Stomach (tissue), 9 donors: Measurements from ENCODE around the gene AGPS. TPM values are rescaled to one million over a fixed set of nuclear protein-coding genes. Genes with fewer than 3 reads are reported as not detected.
A peak's percentile ranks its signal among the peaks of the same experiment; 100 is the strongest.

Source experiments
- DNase-seq, 2 donors: peaks; one replicate each; pipeline versions ENCODE4 v3.0.0 to v3.0.0-alpha.2; 2013 to 2019
- H3K27ac ChIP-seq, 5 donors: fragments of 200-600 bp in 4 of 5; sonication (generic) in 4 of 5; one replicate each; pipeline ENCODE4 v1.5.1; 2013 to 2019; ENCODE audit warnings: mild to moderate bottlenecking in 1 of 5, moderate library complexity in 1 of 5
- H3K27me3 ChIP-seq, 3 donors: fragments of 200-600 bp; sonication (generic); one replicate each; pipeline ENCODE4 v1.5.1; 2017 to 2019; ENCODE audit warnings: mixed run types in 1 of 3
- H3K36me3 ChIP-seq, 4 donors: fragments of 200-600 bp; sonication (generic); 1 replicate in 3 of 4; 2 replicates in 1 of 4; pipeline ENCODE4 v1.5.1; 2016 to 2019
- H3K4me1 ChIP-seq, 4 donors: fragments of 200-600 bp; sonication (generic); one replicate each; pipeline ENCODE4 v1.5.1; 2016 to 2019
- H3K4me3 ChIP-seq, 4 donors: fragments of 200-600 bp; sonication (generic) in 3 of 4; one replicate each; pipeline ENCODE4 v1.5.1; 2016 to 2019; ENCODE audit warnings: mild to moderate bottlenecking in 1 of 4
- H3K9me3 ChIP-seq, 4 donors: fragments of 200-600 bp; sonication (generic); one replicate each; pipeline ENCODE4 v1.5.1; 2016 to 2019
- EP300 ChIP-seq: sonication (generic); formaldehyde crosslinking; IDR thresholded peaks from one replicate; pipeline ENCODE4 v1.6.1; 2017; ENCODE audit warnings: antibody characterized with exemption
- POLR2A ChIP-seq, 4 donors: fragments of 450-650 bp; IDR thresholded peaks; one replicate each; pipeline ENCODE4 v1.6.1; 2016; ENCODE audit warnings: antibody characterized with exemption in 4 of 4, control low read depth in 2 of 4, mild to moderate bottlenecking in 1 of 4, moderate library complexity in 1 of 4
- POLR2AphosphoS5 ChIP-seq, 3 donors: sonication (generic); formaldehyde crosslinking; IDR thresholded peaks; one replicate each; pipeline ENCODE4 v1.6.1; 2016; ENCODE audit warnings: antibody characterized with exemption in 3 of 3
- WGBS, 5 donors: extraction: QIAGEN DNeasy Blood & Tissue Kit in 3 of 5; methylation state at CpG; one replicate each; pipeline versions ENCODE4 v1.1.5 to v1.1.7; 2013 to 2018; 5-methylcytosine and 5-hydroxymethylcytosine counted together
- intact Hi-C: fragments of 100-400 bp; cut with DNase I; formaldehyde crosslinking; loops from one replicate; pipeline ENCODE4 v1.15.1; 2023; ENCODE audit warnings: low total_unique reads
- polyA plus RNA-seq, 3 donors: library from polyadenylated mRNA; stranded (reverse); fragments of 200-250 nt; gene quantifications; one replicate each; pipeline ENCODE4 v1.2.3, GENCODE V29; 2013
- total RNA-seq, 5 donors: library from RNA; depleted of rRNA; stranded (reverse); fragments of >200 nt; gene quantifications; one replicate each; pipeline versions ENCODE4 v1.1.0 to v1.2.3, GENCODE V29; 2014 to 2016
- TF ChIP-seq, protein P1 (sequence below), 7 experiments: fragments of 450-650 bp in 4 of 7; fragments of 200-600 bp in 3 of 7; sonication (generic) in 3 of 7; IDR thresholded peaks; one replicate each; pipeline ENCODE4 v1.5.1; 2016 to 2019; ENCODE audit warnings: antibody characterized with exemption in 7 of 7, control low read depth in 2 of 7, mild to moderate bottlenecking in 1 of 7
- donor health status: healthy with polysubstance abuse.
- donor health status: Bipolar disorder and iron deficiency.
- donor health status: healthy.

The AGPS gene
- total and polyA plus RNA-seq, 8 donors: 4.2 to 163 (median 26.4) TPM

DNA sequence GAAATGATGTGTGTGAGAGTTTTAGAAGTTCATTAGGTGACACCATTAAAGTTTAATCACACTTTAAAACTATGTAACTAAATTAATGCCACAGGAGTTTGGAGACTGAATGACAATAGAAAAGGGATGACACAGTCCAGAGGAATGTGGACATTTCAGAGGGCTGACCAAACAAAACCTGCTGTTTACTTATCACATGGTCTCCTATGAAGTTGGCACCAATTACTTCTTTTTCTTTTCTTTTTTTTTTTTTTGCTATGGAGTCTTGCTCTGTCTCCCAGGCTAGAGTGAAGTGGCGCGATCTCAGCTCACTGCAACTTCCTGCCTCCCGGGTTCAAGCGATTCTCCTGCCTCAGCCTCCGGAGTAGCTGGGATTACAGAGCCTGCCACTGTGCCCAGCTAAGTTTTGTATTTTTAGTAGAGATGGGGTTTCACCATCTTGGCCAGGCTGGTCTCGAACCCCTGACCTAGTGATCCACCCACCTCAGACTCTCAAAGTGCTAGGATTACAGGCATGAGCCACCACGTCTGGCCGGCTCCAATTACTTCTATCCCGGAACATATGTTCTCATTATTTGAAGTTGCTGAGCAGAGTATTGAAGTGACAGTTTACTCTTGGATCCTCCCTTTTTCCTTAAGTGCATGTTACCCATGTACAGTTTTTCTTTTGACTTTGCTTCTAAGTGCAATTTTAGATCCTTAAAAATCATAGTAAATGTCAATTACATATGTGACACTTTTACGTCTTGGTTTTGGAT is 4.3 kb downstream of the AGPS start:
- TF ChIP-seq EP300 (no peak), POLR2AphosphoS5 (IDR thresholded peaks at IDR 0.05) (no peak), POLR2A (IDR thresholded peaks at IDR 0.05) (no peak)
- TF ChIP-seq, protein P1, sequence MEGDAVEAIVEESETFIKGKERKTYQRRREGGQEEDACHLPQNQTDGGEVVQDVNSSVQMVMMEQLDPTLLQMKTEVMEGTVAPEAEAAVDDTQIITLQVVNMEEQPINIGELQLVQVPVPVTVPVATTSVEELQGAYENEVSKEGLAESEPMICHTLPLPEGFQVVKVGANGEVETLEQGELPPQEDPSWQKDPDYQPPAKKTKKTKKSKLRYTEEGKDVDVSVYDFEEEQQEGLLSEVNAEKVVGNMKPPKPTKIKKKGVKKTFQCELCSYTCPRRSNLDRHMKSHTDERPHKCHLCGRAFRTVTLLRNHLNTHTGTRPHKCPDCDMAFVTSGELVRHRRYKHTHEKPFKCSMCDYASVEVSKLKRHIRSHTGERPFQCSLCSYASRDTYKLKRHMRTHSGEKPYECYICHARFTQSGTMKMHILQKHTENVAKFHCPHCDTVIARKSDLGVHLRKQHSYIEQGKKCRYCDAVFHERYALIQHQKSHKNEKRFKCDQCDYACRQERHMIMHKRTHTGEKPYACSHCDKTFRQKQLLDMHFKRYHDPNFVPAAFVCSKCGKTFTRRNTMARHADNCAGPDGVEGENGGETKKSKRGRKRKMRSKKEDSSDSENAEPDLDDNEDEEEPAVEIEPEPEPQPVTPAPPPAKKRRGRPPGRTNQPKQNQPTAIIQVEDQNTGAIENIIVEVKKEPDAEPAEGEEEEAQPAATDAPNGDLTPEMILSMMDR (IDR thresholded peaks at IDR 0.05): no peak
- no peak for DNase-seq
- peak overlapping the region in 3 of 5 donors; percentile 0 to 58 (median 49) for H3K27ac ChIP-seq
- 79 to 91% (median 83%) methylated on average over 10 of the region's 10 CpGs for WGBS, 5 donors
- no peak overlapping the region for H3K4me3 ChIP-seq
- H3K9me3 ChIP-seq: no peaks in the 10 kb centered on the region
- no peaks in the 10 kb centered on the region for H3K36me3 ChIP-seq
- intact Hi-C loops: no loop called here
- H3K27me3 ChIP-seq: no peaks in the 10 kb centered on the region
- H3K4me1 ChIP-seq: peaks cover 13 to 92% (median 55%) of the 10 kb centered on the region in 4 donors

DNA sequence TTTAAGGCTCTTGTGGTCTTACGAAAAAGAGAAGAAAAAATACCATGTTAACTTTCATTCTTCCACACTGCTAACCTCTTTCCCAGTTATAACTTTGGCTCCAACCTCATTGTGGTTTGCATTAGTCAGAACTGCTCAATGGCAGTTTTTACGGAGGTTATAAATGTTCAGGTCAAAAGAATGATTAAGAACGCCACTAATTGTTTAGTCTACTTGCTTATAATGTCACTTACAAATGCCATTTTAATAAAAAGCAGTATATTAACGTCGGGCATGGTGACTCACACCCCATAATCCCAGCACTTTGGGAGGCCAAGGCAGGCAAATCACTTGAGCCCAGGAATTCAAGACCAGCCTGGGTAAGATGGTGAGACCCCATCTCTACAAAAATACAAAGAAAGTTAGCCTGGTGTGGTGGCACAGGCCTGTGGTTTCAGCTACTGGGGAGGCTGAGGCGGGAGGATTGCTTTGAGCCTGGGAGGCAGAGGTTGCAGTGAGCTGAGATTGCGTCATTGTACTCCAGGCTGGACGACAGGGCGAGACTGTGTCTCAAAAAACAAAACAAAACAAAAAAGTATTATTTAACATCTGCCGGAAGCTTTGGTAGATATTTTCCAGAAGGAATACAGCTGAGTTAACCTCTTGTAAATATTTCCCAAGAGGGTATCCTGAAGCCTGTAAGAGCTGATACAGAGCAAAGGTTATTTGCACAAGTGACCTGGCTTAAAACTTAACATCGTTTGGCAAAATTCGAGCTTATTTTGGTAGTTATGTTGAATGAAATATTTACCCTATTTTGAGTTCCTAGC is 5.1 kb downstream of the AGPS start:
- no peak overlapping the region for H3K4me3 ChIP-seq
- intact Hi-C loops: no loop called here
- H3K9me3 ChIP-seq: no peaks in the 10 kb centered on the region
- H3K27me3 ChIP-seq: no peaks in the 10 kb centered on the region
- 42 to 56% (median 51%) methylated on average over 12 of the region's 12 CpGs for WGBS, 5 donors
- H3K36me3 ChIP-seq: no peaks in the 10 kb centered on the region
- DNase-seq: peak in 1 of 2 donors; percentile 18
- H3K4me1 ChIP-seq: peaks cover 8 to 91% (median 53%) of the 10 kb centered on the region in 4 donors
- peak overlapping the region in 4 of 5 donors; percentile 0 to 58 (median 38) for H3K27ac ChIP-seq
- peak in 1 of 3 donors; percentile 12 for TF ChIP-seq POLR2AphosphoS5 (IDR thresholded peaks at IDR 0.05)
- TF ChIP-seq, protein P1 (IDR thresholded peaks at IDR 0.05): no peak

DNA sequence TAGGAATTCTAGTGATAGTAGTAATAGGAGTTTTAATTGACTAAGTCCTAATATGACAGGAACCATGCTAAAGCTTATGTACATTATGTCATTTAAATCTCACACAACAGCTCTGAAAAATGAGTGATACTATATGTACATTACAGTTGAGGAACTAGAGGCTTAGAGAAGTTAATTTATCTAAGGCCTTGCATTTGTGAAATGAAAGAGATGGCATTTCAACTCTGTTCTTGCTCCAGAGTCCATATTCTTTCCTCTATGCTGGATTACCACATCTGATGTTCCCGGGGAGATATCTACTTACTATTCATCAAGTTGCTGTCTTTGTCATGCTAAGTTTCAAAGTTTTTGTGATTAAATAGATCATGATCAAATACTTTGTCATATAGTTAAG is 5.7 kb downstream of the AGPS start:
- no peaks in the 10 kb centered on the region for H3K27me3 ChIP-seq
- intact Hi-C loops: no loop called here
- TF ChIP-seq EP300 (no peak), POLR2A (IDR thresholded peaks at IDR 0.05) (no peak), POLR2AphosphoS5 (IDR thresholded peaks at IDR 0.05) (no peak)
- TF ChIP-seq, protein P1 (IDR thresholded peaks at IDR 0.05): no peak
- no peak for DNase-seq
- no peaks in the 10 kb centered on the region for H3K36me3 ChIP-seq
- H3K4me3 ChIP-seq: no peak overlapping the region
- WGBS, 5 donors: 72 to 95% (median 74%) methylated on average over 1 of the region's 1 CpG
- no peaks in the 10 kb centered on the region for H3K9me3 ChIP-seq
- H3K4me1 ChIP-seq: peaks cover 8 to 88% (median 54%) of the 10 kb centered on the region in 4 donors
- H3K27ac ChIP-seq: peak overlapping the region in 2 of 5 donors; percentile 49 to 58

DNA sequence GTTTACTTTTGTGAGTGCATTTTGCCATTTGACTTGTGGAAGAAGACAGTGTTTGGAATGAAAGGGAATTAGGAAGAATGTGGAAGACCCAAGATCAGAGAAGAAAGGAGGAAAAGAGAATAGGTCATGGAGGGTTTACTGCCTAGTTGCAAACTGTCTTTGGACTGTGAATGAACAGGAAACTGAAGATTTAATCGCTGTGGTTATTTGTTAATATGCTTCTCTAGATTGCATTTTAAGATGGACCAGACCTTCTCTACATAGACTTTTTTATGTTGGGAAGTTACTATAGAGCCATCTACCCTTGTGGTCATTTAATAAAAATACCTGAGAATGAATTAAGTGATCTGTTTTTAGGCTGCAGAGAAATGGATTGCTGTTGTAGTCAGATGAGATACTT is 6.2 kb downstream of the AGPS start:
- Histone ChIP-seq H3K36me3 (no peaks in the 10 kb centered on the region), H3K27ac (peak overlapping the region in 1 of 5 donors; percentile 49), H3K9me3 (no peaks in the 10 kb centered on the region), H3K4me1 (peaks cover 4 to 86% (median 51%) of the 10 kb centered on the region in 4 donors), H3K27me3 (no peaks in the 10 kb centered on the region), H3K4me3 (no peak overlapping the region)
- intact Hi-C loops: no loop called here
- no peak for DNase-seq
- WGBS, 5 donors: 48 to 68% (median 63%) methylated on average over 1 of the region's 1 CpG
- no peak for TF ChIP-seq POLR2A (IDR thresholded peaks at IDR 0.05)
- TF ChIP-seq, protein P1 (IDR thresholded peaks at IDR 0.05): no peak
- no peak for TF ChIP-seq EP300
